Myocyte (in vitro differentiated cells): ENCODE data around the gene FGF10. TPM values are rescaled to one million over a fixed set of nuclear protein-coding genes. Genes with fewer than 3 reads are reported as not detected.

Experiments
- DNase-seq: peaks from one replicate; pipeline ENCODE4 v3.0.0-alpha.2; 2012; ENCODE audit warnings: low read depth
- total RNA-seq: library from RNA; depleted of rRNA; stranded (reverse); fragments of >200 nt; gene quantifications from 2 replicates; pipeline ENCODE4 v1.2.3, GENCODE V29; 2014

The FGF10 gene
- total RNA-seq, 1 donor from 2014 or later = 1.6 TPM

GRCh38 chr5:44260793-44261192 is 128.4 kb downstream of the FGF10 start:
- DNase-seq = no peak

GRCh38 chr5:44257653-44258365 is 131.4 kb downstream of the FGF10 start:
- DNase-seq = no peak

- DNase-seq = no peak
Measured at GRCh38 chr5:44257221-44257620, 132.0 kb downstream of the FGF10 start.
